ENCODE results near the gene MIF4GD.

DNA sequence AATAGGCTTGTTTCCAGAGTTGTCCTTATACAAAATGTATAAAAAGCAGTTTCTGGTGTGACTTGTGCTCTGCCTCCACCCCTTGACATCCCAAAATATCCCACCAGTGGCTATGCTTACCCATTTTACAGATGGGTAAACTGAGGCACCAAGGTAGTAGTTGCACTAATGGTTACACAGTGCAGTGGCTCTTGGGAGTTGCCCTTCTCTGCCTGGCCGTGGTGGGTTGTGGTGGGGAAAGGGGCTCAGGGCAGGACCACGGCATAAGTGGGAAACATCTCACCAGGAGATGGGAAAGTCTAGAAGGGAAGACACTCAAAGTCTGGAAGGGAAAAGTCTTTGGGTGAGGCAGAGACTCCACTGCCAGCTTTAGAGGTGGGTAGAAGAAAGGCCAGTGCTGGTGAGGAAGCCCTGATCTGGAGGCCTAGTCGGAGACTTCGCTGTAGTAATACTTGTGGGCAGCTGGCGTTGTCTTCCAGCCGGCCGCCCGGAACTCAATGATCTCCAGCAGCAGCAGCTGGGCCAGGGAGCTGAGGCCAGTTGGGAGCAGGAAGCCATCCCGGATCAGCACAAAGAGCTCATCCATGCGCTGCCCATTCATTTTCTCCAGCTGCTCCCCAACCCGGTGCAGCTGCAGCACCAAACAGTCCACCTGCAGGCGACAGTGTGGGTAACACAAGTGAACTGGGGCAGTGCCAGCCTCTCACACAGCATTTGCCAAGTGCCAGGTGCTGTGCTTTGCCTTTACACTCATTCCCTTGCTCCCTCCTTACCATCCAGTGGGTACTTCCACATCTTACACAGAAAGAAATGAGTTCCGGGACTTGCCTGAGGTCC lies 4.5 kb downstream of the MIF4GD start:
- no peak for TF ChIP-seq BRF1 (IDR thresholded peaks at IDR 0.05; ENCODE audit: borderline replicate concordance, extremely low read depth, insufficient read length)
- TF ChIP-seq NR2C2 (CRISPR knock-in tag; IDR thresholded peaks at IDR 0.05): no peak
- no peak for TF ChIP-seq NR2C2 (tag; IDR thresholded peaks at IDR 0.05)

All from K562 (cell line).